Astrocyte (in vitro differentiated cells and primary cell): ENCODE measurements around the gene ALLC.

ENCODE experiments used
- EZH2 ChIP-seq: IDR thresholded peaks from 2 replicates; pipeline ENCODE4 v1.6.1; 2012; ENCODE audit warnings: mild to moderate bottlenecking, low read length, inconsistent platforms; ENCODE audit not compliant: insufficient read depth
- TF ChIP-seq, protein P1 (sequence below): IDR thresholded peaks from 2 replicates; pipeline ENCODE4 v1.5.1; 2011; ENCODE audit warnings: low read depth, mild to moderate bottlenecking, inconsistent platforms, low read length, moderate library complexity; ENCODE audit not compliant: insufficient read depth

DNA sequence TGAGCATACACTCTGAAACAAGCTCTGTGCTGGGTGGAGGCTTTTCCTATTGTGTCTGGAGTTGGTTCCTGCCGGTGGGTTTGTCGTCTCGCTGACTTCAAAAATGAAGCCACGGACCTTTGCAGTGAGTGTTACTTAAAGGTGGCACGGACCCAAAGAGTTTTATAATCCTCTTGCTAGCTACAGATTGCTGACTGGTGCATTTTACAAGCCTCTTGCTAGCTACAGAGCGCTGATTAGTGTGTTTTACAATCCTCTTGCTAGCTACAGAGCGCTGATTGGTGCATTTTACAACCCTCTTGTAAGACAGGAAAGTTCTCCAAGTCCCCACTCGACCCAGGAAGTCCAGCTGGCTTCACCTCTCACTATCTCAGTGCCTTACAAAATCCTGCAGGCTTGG, 60.7 kb downstream of the ALLC start:
- TF ChIP-seq, protein P1, sequence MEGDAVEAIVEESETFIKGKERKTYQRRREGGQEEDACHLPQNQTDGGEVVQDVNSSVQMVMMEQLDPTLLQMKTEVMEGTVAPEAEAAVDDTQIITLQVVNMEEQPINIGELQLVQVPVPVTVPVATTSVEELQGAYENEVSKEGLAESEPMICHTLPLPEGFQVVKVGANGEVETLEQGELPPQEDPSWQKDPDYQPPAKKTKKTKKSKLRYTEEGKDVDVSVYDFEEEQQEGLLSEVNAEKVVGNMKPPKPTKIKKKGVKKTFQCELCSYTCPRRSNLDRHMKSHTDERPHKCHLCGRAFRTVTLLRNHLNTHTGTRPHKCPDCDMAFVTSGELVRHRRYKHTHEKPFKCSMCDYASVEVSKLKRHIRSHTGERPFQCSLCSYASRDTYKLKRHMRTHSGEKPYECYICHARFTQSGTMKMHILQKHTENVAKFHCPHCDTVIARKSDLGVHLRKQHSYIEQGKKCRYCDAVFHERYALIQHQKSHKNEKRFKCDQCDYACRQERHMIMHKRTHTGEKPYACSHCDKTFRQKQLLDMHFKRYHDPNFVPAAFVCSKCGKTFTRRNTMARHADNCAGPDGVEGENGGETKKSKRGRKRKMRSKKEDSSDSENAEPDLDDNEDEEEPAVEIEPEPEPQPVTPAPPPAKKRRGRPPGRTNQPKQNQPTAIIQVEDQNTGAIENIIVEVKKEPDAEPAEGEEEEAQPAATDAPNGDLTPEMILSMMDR, result no peak
- TF ChIP-seq EZH2, result no peak
